ENCODE results near the gene PEX12. TPM values are rescaled to one million over a fixed set of nuclear protein-coding genes. Genes with fewer than 3 reads are reported as not detected.

The PEX12 gene
- total RNA-seq, 1 donor = 8.8 TPM

- no peak overlapping the region for H3K4me3 ChIP-seq (ENCODE audit: low read depth, low read length)
- no peak for DNase-seq (ENCODE audit: low read depth)
- TF ChIP-seq CTCF (IDR thresholded peaks at IDR 0.05; ENCODE audit: insufficient read depth, low read length) = no peak
Measured at GRCh38 chr17:35548978-35549377, 29.4 kb downstream of the PEX12 start.

DNA sequence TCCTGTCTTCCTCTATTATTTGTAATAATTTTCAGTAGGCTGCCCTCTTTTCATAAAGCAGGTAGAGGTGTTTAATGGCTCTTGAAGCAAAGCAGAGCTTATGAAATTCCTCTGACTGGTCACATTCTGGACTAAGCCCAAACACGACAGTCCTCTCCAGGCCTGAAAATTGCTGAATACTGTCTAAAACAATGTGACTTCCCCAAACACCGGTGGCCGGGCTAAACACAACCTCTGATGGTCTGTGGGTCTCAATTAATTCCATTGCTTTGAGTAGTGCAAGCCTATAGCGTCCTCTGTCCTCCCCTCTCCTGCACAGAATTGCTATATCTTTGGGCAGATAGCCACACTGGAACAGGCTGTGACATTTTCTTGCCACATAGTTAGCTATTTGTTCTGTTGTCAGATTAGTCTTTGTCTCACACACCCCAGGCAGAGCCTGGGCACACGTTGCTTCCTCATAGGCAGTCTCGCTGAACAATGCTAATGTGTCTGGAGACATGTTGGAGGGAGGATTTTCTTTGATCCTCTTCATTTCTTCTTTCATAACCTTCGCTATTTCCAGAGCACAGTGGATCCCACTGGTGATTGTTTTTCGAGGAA lies 30.1 kb downstream of the PEX12 start:
- DNase-seq (ENCODE audit: low read depth) = no peak
- no peak for TF ChIP-seq CTCF (IDR thresholded peaks at IDR 0.05; ENCODE audit: insufficient read depth, low read length)
- no peak overlapping the region for H3K4me3 ChIP-seq (ENCODE audit: low read depth, low read length)

DNA sequence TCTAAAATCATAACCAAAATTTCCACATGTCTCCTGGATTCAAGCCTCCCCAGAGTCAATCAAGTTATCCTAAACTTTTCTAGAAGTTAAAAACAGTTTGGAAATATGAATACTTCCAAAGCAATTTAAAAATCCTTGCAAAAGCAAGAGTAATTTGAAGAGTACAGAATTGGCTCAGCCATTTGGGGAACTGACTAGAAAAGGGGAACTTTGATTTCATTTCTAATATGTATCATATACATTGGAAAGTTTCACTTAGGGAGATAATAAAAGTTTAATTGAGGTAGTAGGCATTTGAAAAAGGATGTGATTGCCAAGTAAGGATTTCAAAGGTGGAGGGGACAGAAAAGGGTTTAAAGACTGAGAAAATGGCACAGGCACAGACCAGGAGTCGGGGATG lies 31.9 kb downstream of the PEX12 start:
- TF ChIP-seq CTCF (IDR thresholded peaks at IDR 0.05; ENCODE audit: insufficient read depth, low read length) = no peak
- no peak overlapping the region for H3K4me3 ChIP-seq (ENCODE audit: low read depth, low read length)
- DNase-seq (ENCODE audit: low read depth) = no peak

- TF ChIP-seq CTCF (IDR thresholded peaks at IDR 0.05; ENCODE audit: insufficient read depth, low read length) = no peak
- no peak overlapping the region for H3K4me3 ChIP-seq (ENCODE audit: low read depth, low read length)
Measured at GRCh38 chr17:35545150-35545549, 33.2 kb downstream of the PEX12 start.

DNA sequence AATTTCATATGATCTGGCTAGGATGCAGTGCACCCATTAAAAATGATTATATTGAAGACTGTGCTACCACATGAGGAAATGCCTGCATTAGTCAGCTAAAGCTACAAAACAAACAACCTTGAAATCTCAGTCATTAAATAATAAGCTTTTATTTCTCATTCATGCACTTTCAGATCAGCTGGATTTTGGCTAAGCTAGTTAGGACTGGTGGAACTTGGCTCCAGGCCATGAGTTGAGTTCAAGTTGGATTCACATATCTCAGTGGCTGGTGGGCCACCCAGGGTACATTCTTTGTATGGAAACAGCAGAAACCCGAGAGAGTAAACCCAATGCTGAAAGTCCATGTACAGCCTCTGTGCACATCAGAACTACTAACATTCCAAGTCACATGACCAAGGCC lies 34.5 kb downstream of the PEX12 start:
- no peak for TF ChIP-seq CTCF (IDR thresholded peaks at IDR 0.05; ENCODE audit: insufficient read depth, low read length)
- no peak overlapping the region for H3K4me3 ChIP-seq (ENCODE audit: low read depth, low read length)
- DNase-seq (ENCODE audit: low read depth) = no peak

More at GRCh38 chr17:35545150-35545549, 33.2 kb downstream of the PEX12 start:
- DNase-seq (ENCODE audit: low read depth) = no peak

GRCh38 chr17:35542990-35543389 lies 35.4 kb downstream of the PEX12 start:
- DNase-seq (ENCODE audit: low read depth) = no peak

More at GRCh38 chr17:35542990-35543389, 35.4 kb downstream of the PEX12 start:
- no peak overlapping the region for H3K4me3 ChIP-seq (ENCODE audit: low read depth, low read length)
- no peak for TF ChIP-seq CTCF (IDR thresholded peaks at IDR 0.05; ENCODE audit: insufficient read depth, low read length)
